Upper lobe of right lung (tissue), 1 donor: ENCODE results near the gene ZNF518A. TPM values are rescaled to one million over a fixed set of nuclear protein-coding genes. Genes with fewer than 3 reads are reported as not detected.

ENCODE experiments used
- ATAC-seq: fragments of 200-7000 bp; cut with Tn5 transposase; one replicate; pipeline ENCODE4 v1.9.1; 2020; ENCODE audit warnings: mild to moderate bottlenecking, moderate library complexity
- DNase-seq: peaks from one replicate; pipeline ENCODE4 v3.0.0-alpha.2; 2020
- H3K27ac ChIP-seq: fragments of 200-600 bp; one replicate; pipeline ENCODE4 v1.8.0; 2022
- H3K27me3 ChIP-seq: fragments of 200-600 bp; one replicate; pipeline ENCODE4 v1.8.0; 2022; ENCODE audit warnings: mild to moderate bottlenecking
- H3K36me3 ChIP-seq: fragments of 200-600 bp; one replicate; pipeline ENCODE4 v1.8.0; 2022
- H3K4me1 ChIP-seq: fragments of 200-600 bp; one replicate; pipeline ENCODE4 v1.8.0; 2022
- H3K4me3 ChIP-seq: fragments of 200-600 bp; one replicate; pipeline ENCODE4 v1.8.0; 2022; ENCODE audit warnings: mild to moderate bottlenecking
- H3K9me3 ChIP-seq: fragments of 200-600 bp; one replicate; pipeline ENCODE4 v1.8.0; 2022
- CTCF ChIP-seq: fragments of 200-600 bp; IDR thresholded peaks from one replicate; pipeline ENCODE4 v1.8.0; 2022; ENCODE audit warnings: antibody characterized with exemption
- intact Hi-C: fragments of 100-400 bp; cut with DNase I; formaldehyde crosslinking; loops from one replicate; pipeline ENCODE4 v1.11.0; 2022
- total RNA-seq: library from RNA; stranded (reverse); fragmentation: NEBNext Ultra II Directional; extraction: Animal tissue kit (Norgen Biotek cat#: 25700); gene quantifications from one replicate; pipeline ENCODE4 v1.2.1, GENCODE V29; 2021
- donor health status: DM: no; HTN: yes; CAD: no; lungs with severe emphysema.

ZNF518A gene
- total RNA-seq, 1 donor from 2014 or later, result 17.9 TPM

- Histone ChIP-seq H3K4me3 (no peak overlapping the region), H3K27ac (no peak overlapping the region), H3K27me3 (peaks cover 77% of the 10 kb centered on the region), H3K4me1 (no peaks in the 10 kb centered on the region), H3K9me3 (no peaks in the 10 kb centered on the region), H3K36me3 (no peaks in the 10 kb centered on the region)
- TF ChIP-seq CTCF, result no peak
- DNase-seq (no peak), ATAC-seq (no peak)
- intact Hi-C loops, result no loop called here
Observed at GRCh38 chr10:96097865-96098264, 32.2 kb upstream of the ZNF518A start.

- peaks cover 56% of the 10 kb centered on the region for H3K27me3 ChIP-seq
- DNase-seq, result no peak
- H3K36me3 ChIP-seq, result no peaks in the 10 kb centered on the region
- no peak overlapping the region for H3K27ac ChIP-seq
- no peaks in the 10 kb centered on the region for H3K4me1 ChIP-seq
- ATAC-seq, result no peak
- intact Hi-C loops, result no loop called here
- H3K4me3 ChIP-seq, result no peak overlapping the region
- no peaks in the 10 kb centered on the region for H3K9me3 ChIP-seq
- no peak for TF ChIP-seq CTCF
Observed at GRCh38 chr10:96107623-96108038, 22.5 kb upstream of the ZNF518A start.

- intact Hi-C loops, result no loop called here
- peaks cover 81% of the 10 kb centered on the region for H3K27me3 ChIP-seq
Observed at GRCh38 chr10:96112531-96112930, 17.6 kb upstream of the ZNF518A start.

GRCh38 chr10:96118604-96119450, 11.3 kb upstream of the ZNF518A start:
- intact Hi-C loops, result no loop called here

More at GRCh38 chr10:96112531-96112930, 17.6 kb upstream of the ZNF518A start:
- TF ChIP-seq CTCF, result no peak
- no peak for ATAC-seq
- H3K36me3 ChIP-seq, result no peaks in the 10 kb centered on the region
- H3K4me1 ChIP-seq, result no peaks in the 10 kb centered on the region
- H3K4me3 ChIP-seq, result no peak overlapping the region
- no peak for DNase-seq
- H3K9me3 ChIP-seq, result no peaks in the 10 kb centered on the region
- no peak overlapping the region for H3K27ac ChIP-seq

GRCh38 chr10:96122824-96123223, 7.3 kb upstream of the ZNF518A start:
- ATAC-seq (no peak), DNase-seq (no peak)
- no peaks in the 10 kb centered on the region for H3K9me3 ChIP-seq
- no peak for TF ChIP-seq CTCF
- no peaks in the 10 kb centered on the region for H3K36me3 ChIP-seq
- no peak overlapping the region for H3K4me3 ChIP-seq
- H3K4me1 ChIP-seq, result no peaks in the 10 kb centered on the region
- no peak overlapping the region for H3K27ac ChIP-seq
- peaks cover 48% of the 10 kb centered on the region for H3K27me3 ChIP-seq
- intact Hi-C loops, result no loop called here

More at GRCh38 chr10:96118604-96119450, 11.3 kb upstream of the ZNF518A start:
- Histone ChIP-seq H3K36me3 (no peaks in the 10 kb centered on the region), H3K9me3 (no peaks in the 10 kb centered on the region), H3K4me1 (no peaks in the 10 kb centered on the region), H3K27me3 (peaks cover 60% of the 10 kb centered on the region), H3K27ac (no peak overlapping the region), H3K4me3 (no peak overlapping the region)
- DNase-seq (no peak), ATAC-seq (no peak)
- TF ChIP-seq CTCF, result no peak
